NCI-H1417 (cell line): ENCODE measurements around the gene NTSR1.

Experiments used
- DNase-seq, 3 experiments: peaks; one replicate each; lab custom pipeline; 2025; lab: John Stamatoyannopoulos, UW

The NTSR1 gene

DNA sequence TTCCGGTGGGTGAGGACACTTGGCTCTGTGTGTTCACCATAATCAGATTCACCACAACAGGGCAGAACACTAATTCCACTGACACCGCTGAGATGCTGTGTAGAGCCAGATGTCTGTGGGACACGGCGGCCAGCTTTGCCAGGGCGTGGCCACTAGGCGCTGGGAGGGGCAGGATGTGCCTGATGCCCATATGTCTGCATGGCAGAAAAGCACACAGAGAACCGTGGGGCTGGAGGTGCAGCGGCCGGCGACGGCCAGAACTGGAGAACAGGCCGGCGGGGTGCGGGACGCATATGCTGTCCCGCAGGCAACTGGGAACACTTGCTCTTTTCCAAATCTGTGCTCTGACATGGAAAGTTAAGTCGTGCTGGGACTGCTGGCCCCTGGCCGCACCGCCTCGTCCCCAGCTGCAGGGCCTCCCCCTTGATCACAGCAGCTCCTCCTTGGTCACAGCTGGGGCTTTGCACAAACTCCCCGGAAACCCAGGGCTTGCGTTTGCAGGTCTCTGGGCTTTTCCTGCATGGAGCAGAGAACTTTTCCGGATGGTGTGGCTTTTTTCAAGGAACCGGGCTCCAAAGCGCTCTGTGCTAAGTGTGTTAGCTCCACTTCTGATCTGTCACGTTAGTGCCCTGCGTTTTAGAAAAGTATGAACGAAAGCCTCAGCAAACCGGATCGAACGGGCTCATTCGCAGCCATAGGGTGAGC is 31.1 kb downstream of the NTSR1 start:
- DNase-seq: no peak

DNA sequence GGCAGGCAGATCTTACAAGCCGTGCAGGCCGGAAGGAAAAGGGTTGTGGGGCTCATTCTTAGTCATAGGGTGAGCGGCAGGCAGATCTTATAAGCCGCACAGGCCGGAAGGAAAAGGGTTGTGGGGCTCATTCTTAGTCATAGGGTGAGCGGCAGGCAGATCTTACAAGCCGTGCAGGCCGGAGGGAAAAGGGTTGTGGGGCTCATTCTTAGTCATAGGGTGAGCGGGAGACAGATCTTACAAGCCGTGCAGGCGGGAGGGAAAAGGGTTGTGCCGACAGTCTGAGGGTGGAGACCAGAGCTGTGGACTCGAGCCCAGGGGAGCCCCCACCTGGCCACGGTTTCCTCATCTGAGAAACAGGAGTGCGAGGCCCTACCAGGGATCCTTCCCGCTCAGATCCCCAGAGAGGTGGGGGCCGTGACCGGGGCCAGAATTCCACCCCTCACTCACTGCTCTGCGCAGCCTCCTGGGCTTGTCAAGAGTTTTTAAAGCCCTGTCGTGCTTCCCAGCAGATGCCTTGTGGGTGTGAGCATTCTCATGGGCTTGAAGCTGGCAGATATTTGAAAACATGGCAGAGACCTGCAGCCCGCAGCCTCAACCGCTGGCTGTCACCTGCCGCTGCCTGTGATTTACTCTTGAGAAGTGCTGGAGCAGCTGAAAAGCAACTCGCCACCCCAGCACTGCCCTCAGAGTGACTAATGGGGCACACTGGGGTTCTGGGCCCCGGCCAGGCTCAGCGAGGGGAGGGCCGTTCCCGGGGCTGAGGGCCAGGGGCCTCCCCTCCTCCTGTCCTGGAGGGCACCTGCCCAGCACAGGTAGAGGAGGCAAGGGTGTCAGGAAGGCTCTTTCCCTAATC is 31.9 kb downstream of the NTSR1 start:
- DNase-seq: peak in 1 of 3 experiments; percentile 24

DNA sequence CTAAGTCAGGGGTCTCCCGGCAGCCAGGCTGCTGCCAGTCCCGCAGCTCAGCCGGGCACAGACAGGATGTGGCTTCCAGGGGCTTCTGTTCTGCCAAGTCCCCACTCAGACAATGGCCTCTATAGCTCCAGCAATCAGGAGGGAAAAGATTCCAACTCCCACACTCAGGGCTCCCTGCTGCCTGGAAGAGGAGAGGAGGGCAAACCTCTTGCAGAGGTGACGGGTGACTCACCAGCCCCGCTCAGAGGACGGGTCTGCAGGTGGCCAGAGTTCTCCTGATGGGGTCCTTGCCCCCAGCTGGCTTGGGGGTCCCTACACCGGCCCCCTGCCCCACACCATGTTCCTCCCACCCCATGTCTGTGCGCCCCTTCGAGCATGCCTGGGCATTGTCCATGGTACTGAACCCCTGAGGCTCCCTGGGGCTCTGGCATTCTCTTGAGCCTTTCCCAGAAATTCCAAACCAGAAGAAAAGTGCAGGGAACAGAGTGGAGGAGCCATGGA is 32.6 kb downstream of the NTSR1 start:
- DNase-seq: no peak

DNA sequence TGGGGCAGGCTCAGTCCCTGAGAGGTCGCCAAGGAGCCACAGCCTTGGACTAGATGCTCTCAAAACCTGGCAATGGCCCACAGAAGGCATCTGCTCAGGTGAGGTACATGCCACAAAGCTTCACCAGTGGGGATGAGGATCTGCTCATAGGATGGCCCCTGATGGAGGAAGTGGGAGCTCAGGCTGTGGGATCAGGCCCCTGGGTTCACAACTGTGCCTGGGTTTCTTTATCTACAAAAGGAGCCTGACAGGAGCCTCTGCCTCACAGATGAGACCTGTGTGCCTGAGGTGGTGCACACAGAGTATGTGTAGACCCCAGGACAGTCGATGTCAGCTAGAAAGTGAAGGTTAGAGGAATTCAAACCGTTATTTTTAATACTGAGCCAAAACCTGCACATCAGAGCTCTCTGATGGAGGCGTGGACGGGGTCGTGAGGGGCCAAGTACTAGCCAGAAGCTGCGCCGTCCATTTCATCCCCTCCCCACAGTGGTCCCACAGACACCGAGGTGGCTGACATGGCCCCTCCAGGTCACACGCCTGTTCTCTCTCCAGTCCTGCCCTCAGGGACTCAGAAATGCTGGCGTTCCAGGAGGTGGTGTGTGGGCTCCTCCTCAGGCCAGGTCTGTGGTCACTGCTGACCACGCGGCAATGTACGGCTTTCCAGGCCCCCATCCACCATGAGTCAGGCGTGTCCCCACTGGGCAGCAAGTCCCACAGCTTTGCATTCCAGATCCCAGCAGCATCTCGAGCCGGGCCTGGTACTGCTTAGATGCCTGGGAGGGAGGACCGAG is 33.3 kb downstream of the NTSR1 start:
- DNase-seq: no peak

DNA sequence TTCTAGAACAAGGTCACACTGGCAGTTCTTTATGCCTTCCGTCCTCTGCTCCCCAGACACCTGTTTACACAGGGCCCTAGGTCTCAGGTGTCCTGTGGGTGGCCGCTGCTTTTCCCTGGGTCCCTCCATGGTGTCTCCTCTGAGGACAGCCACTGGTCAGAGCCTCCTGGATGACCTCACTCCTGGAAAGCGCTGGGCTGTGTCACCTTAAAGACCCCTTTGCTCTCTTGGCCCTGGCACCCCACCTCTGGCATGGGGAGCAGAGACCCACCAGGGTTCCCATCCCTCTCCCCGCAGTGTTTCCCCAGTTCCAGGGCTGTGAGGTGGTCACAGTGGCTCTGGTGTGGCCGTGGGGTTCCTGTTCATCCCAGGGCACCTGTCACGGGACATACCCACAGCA is 33.9 kb downstream of the NTSR1 start:
- no peak for DNase-seq

DNA sequence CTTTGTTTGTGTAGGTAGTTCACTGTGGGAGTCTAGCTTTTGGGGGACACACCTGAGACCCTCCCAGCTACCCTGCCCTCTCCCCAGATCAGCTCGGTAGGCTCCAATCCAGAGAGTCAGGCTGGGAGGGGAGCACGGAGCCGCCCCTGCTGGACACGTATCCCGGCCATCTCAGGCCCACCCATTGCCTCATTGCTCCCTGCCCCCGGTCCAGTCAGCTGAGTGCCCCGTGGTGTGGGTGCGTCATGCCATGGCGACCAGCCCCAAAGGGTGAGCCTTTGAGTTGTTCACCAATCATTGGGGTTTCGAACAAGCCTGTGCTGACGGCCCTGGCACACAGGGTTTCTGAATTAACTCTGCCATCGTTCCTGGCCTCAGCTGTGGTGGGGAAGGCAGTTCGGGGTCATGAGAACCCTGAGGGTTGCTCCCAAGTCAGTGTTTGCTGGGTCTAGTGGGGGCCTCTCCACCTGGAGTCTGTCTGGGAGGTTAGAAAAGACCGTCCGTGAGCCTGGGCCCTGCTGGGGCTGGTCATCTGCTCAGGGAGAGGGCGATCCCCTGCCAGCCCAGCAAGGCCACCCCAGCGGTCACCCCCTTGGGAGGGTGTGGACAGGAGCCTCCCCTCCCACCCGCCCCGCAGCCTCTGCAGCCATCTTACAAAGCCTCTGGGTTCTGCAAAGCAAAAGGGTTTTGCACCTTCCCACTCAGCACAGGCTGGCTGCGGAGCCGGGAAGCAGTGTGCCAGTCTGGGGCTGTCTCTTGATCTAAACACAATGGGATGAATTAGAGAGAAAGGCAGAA is 34.5 kb downstream of the NTSR1 start:
- DNase-seq: no peak

DNA sequence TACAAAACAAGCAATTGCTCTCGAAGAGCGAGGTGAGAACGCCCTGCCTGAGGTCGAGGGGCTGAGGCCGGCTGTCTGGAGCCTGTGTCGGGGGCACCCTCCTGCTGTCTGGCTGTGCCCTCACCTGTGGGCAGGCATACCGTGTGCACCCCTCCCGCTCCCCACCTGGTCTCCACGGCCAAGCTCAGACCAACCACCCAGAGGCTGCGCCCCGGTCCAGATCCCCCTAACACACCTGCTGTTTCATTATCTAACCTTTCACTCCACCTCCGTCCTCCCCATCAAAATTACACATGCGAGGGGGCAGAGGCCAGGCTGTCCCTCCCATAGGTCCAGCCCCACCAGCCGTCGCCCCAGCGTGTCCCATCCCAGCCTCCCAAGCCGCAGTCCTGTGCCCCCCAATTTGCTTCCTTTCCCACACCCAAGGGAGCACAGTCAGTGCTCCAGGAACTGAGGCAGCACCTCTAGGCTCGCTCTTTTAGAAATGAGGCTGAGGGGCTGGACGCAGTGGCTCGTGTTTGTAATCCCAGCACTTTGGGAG is 35.2 kb downstream of the NTSR1 start:
- no peak for DNase-seq

DNA sequence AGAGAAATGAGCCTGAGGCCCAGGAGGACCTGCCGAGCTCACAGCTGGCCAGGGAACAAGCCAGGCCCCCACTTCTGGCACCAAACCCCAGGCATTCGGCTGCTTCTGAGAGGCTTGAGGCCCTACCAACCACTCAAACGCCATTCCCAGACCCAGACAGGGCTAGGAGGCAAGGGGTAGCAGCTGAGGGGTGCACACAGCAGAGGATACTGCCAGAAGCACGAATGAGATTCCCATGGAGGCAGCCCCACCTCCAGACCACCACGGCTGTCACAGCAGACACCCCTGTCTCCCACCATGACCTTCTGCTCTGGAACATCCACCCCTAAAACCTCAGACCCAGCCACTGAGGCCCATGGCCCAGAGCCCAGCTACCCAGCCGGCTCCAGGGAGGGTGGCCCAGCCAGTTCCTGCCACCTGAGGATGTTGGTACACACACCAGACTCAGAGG is 36.1 kb downstream of the NTSR1 start:
- no peak for DNase-seq

DNA sequence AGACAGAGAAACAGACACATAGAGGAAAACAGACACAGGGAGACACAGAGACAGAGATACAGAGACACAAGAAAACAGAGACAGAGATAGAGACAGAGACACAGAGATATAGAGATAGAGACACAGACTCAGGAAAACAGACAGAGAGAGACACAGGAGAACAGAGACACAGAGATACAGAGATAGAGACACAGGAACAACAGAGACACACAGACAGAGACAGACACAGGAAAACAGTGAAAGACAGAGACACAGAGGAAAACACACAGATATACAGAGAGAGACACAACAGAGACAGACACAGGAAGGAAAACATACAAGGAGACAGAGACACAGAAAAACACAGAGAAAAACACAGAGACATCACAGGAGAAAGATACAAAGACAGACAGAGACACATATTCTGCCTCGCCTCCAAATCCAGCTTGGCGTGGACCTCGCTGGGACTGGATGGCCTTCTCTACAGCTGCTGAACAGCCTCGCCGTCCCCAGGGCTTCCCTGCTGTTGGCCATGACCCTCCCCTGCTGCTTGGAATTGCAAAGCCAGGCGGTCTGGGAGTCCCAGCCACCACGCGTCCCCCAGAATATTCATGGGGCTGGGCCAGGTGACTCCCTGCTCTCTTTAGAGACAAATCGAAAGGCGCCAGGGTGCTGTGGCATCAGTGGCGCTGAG is 36.8 kb downstream of the NTSR1 start:
- DNase-seq: no peak

DNA sequence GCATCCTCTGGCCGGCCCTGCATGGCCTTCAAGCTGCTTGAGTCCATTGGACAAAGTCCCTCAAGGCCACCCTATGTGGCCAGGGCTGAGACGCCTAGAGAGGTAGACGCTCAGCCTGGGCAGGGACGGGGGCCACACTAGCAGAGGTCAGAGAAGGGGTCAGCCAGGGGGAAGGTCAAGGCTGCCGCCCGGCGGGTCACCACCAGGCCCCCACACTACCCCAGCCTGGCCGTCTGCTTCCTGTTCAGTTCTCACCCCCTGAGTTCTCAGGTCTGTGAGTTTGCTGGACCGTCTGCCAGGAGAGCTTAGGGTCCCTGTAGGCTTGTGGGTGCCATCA is 37.3 kb downstream of the NTSR1 start:
- DNase-seq: no peak

DNA sequence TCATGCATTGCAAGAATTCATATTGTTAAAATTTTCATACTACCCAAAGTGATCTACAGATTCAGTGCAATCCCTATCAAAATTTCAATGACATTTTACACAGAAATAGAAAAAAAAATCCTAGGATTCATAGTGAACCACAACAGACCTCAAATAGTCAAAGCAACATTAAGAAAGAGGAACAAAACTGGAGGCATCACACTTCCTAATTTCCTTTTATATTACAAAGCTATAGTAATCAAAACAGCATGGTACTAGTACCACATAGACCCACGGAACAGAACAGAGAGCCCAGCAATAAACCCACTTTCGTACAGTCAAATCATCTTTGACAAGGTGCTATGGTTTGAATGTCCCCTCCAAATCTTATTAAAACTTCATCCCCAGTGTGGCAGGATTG is 39.7 kb downstream of the NTSR1 start:
- DNase-seq: no peak

DNA sequence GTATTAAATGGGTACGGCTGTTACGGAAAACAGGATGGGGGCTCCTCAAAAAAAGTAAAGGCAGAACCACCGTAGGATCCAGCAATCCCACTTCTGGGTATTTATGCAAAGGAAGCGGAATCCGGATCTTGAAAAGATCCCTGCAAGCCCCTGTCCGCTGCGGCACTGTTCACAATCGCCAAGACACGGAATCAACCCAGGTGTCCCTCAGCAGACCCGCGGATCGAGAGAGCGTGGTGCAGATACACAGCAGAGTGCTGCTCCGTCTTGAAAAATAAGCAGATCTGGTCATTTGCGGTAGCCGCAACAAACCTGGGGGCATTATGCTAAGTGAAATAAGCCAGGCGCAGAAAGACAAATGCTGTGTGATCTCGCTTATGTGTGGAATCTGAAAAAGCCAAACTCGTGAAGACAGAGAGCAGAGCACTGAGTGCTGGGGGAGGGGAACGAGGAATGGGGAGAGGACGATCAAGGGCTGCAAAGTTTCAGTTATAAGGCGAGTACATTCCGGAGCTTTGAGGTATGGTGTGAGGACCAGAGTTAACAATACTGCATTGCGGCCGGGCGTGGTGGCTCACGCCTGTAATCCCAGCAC is 41.3 kb downstream of the NTSR1 start:
- DNase-seq: no peak

DNA sequence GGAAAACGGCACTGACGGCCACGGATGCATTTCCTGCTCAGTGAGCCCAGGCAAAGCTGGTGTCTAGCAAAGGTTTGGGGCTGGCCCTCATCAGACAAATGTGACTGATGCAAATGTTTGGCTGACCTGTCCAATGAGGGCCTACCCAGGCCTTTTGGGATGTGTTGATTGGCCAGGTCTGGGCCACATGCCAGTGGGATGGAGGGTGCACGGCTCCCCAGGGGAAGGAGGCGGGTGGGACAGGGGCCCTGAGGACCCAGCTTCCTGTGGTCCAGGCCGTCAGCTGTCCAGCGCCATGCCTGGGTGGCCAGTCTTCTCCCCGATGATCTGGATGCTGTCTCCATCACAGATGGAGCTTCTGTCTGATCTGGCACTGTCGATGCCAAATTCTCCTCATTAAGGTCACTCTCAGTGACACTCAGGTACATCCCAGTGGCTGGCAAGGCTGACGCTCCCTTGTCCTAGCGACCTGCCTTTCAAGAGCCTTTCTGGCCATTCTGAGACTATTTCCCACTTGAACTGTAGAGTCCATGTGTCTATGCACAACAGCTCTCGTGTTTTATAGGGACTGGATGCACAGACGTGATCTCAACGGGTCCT is 43.0 kb downstream of the NTSR1 start:
- no peak for DNase-seq

DNA sequence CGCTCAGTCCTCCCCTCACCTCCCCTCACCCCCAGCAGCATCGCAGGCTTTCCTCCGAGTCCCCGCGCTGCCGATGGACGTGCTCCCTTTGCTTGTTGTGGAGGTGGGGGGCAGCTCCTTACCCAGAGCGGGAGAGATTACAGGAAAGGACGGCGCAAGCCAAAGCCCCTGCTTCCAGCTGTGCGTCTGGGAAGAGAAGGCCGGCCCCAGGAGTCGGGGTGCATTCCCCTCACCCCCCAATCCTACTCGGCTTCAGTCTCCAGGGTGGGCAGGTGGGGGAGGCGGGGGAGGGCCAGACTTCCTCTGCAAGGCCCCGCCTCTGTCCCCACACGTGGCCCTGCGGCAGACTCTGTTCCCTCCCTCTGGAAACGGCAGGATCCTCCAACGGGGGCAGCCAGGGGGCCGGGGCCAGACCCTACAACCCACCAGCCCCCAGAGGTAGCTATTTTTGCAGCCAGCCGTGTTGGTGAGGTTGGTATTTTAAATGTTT is 43.6 kb downstream of the NTSR1 start:
- no peak for DNase-seq

DNA sequence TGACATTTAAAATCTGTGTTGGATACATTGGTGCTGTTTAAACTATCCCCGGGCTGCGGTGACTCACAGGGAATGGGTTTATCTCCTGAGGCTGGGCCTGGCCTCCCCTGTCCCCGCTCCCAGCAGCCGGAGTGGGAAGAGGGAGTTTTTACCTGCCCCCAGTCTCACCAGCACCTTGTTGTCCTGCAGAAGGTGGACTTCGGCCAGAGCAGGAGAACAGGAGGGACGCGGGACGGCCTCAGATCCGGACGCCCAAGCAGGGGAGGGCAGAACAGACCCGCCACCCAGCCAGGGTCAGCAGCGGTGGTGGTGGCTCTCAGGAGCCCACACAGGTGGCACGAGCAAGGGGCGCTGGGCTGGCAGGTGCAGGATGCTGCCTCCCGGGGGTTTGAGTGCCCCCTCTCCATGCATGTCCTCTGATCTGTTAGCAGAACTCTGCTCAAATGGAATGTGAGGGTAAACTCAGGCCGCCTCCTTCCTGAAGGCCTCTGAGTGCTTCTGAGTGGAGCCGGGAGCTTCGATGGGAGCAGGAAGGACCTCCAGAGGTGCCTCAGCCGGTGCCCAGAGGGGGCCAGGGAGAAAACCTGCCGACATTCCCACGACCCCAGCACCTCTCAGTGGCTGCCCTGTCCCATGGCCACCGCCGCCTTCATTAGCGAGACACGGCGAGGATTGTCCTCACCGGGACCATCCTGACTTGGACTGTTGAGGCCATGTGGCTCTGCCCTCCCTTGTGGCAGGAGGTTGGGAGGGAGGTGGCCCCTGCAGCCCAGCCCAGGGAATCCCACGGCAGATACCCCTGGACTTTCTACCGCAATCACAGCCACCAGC is 44.2 kb downstream of the NTSR1 start:
- no peak for DNase-seq

DNA sequence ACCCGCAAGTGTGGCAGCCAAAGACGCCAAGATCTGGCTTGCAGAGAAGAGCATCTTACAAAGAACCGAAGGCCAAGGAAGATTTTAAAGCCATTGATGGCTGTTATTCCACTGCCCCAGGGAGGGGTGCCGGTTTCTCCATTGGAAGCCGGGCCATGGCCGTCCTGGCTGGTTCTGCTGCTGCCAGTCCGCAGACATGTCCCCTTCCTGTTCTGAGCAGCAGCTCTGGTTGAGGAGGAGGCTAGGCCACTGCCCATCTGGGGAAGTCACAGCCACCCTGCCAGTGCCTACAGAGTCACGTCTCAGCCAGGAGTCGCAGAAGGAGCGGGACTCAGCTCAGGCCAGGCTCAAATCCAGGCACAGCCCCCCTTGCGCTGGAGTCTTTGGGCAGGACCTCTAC is 45.0 kb downstream of the NTSR1 start:
- DNase-seq: no peak

DNA sequence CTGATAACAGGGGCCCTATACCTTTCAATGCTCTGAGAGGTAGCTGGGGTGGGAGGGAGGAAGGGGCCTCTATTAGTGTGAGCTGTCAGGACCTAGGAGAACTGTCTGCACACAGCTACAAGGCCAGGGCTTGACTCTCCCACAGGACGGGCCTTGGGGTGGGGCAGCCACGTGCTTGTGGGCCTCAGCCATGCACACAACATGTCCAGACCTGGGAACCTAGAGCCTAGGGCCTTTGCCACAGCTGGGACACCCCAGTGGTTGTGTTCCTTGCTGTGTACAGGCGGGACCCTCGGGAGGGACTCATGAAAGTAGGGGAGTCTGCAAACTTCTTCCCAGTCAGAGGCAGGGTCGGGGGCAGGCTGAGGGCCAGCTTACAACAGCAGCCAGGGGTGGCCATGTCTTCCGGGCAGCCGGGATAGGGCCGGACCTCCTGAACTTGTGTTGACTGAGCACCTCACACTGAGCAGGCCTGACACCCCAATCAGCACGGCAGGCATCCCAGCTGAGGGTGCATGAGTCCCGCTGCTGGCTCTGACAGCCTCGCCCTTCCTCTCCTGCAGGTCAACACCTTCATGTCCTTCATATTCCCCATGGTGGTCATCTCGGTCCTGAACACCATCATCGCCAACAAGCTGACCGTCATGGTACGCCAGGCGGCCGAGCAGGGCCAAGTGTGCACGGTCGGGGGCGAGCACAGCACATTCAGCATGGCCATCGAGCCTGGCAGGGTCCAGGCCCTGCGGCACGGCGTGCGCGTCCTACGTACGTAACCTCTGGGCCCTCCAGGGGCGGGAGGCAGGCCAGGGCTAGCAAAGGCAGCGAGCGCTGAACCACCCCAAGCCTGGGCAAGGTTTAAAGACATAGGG is 45.7 kb downstream of the NTSR1 start:
- no peak for DNase-seq

DNA sequence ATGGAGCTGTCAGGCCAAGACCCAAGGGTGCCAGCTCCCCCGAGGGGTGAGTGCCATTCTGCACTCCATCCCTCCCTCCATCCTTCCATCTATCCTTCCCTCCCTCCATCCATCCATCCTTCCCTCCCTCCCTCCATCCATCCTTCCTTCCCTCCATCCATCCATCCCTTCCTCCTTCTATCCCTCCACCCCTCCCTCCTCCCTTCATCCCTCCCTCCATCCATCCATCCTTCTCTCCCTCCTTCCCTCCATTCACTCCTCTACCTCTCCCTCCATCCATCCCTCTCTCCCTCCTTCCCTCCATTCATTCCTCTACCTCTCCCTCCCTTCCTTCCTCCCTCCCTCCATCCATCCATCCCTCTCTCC is 46.3 kb downstream of the NTSR1 start:
- no peak for DNase-seq
